Spleen (tissue), 11 donors: ENCODE data around the gene RIMS4. TPM values are rescaled to one million over a fixed set of nuclear protein-coding genes. Genes with fewer than 3 reads are reported as not detected.
A peak's percentile ranks its signal among the peaks of the same experiment; 100 is the strongest.
"Not testable (repeated sequence)": the region's sequence is repeated elsewhere in the genome, so short reads cannot be mapped to it uniquely, and the experiment has no call there.

Experiments used
- DNase-seq: peaks from one replicate; pipeline ENCODE4 v3.0.0-alpha.2; 2020
- H3K27ac ChIP-seq, 8 donors: fragments of 200-600 bp; sonication (generic) in 7 of 8; 1 replicate in 4 of 8; 2 replicates in 4 of 8; pipeline versions ENCODE4 v1.5.0 to v1.8.0; 2016 to 2021; ENCODE audit warnings: inconsistent platforms in 4 of 8, mild to moderate bottlenecking in 4 of 8, moderate library complexity in 1 of 8
- H3K27me3 ChIP-seq, 7 donors: fragments of 200-600 bp; sonication (generic) in 6 of 7; replicated peaks in 1 of 7; 1 replicate in 4 of 7; 2 replicates in 3 of 7; pipeline versions ENCODE4 v1.5.0 to v1.8.0; 2016 to 2021; ENCODE audit warnings: inconsistent platforms in 3 of 7, mild to moderate bottlenecking in 1 of 7
- H3K36me3 ChIP-seq, 6 donors: fragments of 200-600 bp; sonication (generic) in 5 of 6; 1 replicate in 4 of 6; 2 replicates in 2 of 6; pipeline versions ENCODE4 v1.5.0 to v1.8.0; 2016 to 2021; ENCODE audit warnings: inconsistent platforms in 2 of 6
- H3K4me1 ChIP-seq, 6 donors: fragments of 200-600 bp; sonication (generic) in 5 of 6; 1 replicate in 3 of 6; 2 replicates in 3 of 6; pipeline versions ENCODE4 v1.5.0 to v1.8.0; 2016 to 2021; ENCODE audit warnings: inconsistent platforms in 3 of 6
- H3K4me3 ChIP-seq, 8 donors: fragments of 200-600 bp; sonication (generic) in 7 of 8; 1 replicate in 4 of 8; 2 replicates in 4 of 8; pipeline versions ENCODE4 v1.5.0 to v1.8.0; 2016 to 2021; ENCODE audit warnings: inconsistent platforms in 4 of 8, mild to moderate bottlenecking in 4 of 8, moderate library complexity in 2 of 8
- H3K9me3 ChIP-seq, 8 donors: fragments of 200-600 bp; sonication (generic) in 7 of 8; 1 replicate in 4 of 8; 2 replicates in 4 of 8; pipeline versions ENCODE4 v1.5.0 to v1.8.0; 2016 to 2021; ENCODE audit warnings: inconsistent platforms in 4 of 8
- POLR2A ChIP-seq, 3 donors: fragments of 450-650 bp; IDR thresholded peaks; one replicate each; pipeline ENCODE4 v1.5.1; 2017; ENCODE audit warnings: antibody characterized with exemption in 3 of 3, mild to moderate bottlenecking in 1 of 3
- POLR2AphosphoS5 ChIP-seq, 3 donors: sonication (generic); formaldehyde crosslinking; IDR thresholded peaks; one replicate each; pipeline ENCODE4 v1.5.1; 2017; ENCODE audit warnings: antibody characterized with exemption in 3 of 3
- WGBS, 5 donors: extraction: QIAGEN DNeasy Blood & Tissue Kit in 3 of 5; methylation state at CpG; one replicate each; pipeline versions ENCODE4 v1.1.5 to v1.1.7; 2013 to 2018; 5-methylcytosine and 5-hydroxymethylcytosine counted together
- intact Hi-C: fragments of 100-400 bp; cut with DNase I; formaldehyde crosslinking; loops from one replicate; pipeline ENCODE4 v1.15.0; 2023; ENCODE audit warnings: low total_unique reads
- polyA plus RNA-seq, 3 donors: library from polyadenylated mRNA; stranded (reverse); fragments of 200-250 nt; gene quantifications; one replicate each; pipeline ENCODE4 v1.2.1, GENCODE V29; 2013
- total RNA-seq, 7 donors: library from RNA; depleted of rRNA in 3 of 7; stranded (reverse); fragments of >200 nt in 3 of 7; fragmentation: NEBNext Ultra II Directional in 4 of 7; extraction: Animal tissue kit (Norgen Biotek cat#: 25700) in 4 of 7; gene quantifications; one replicate each; pipeline versions ENCODE4 v1.1.0 to v1.2.1, GENCODE V29; 2016 to 2021
- TF ChIP-seq, protein P1 (sequence below), 11 experiments: fragments of 200-600 bp in 7 of 11; fragments of 450-650 bp in 4 of 11; sonication (generic) in 4 of 11; IDR thresholded peaks in 8 of 11; conservative IDR thresholded peaks in 3 of 11; 1 replicate in 7 of 11; 2 replicates in 4 of 11; pipeline versions ENCODE4 v1.4.0 to v1.8.0; 2016 to 2021; ENCODE audit warnings: antibody characterized with exemption in 11 of 11, inconsistent platforms in 4 of 11, mild to moderate bottlenecking in 1 of 11
- donor health status: healthy with polysubstance abuse.
- donor health status: DM: no; HTN: no; CAD: no; lungs with moderate emphysema.
- donor health status: DM: no; HTN: no; CAD: no.
- donor health status: Bipolar disorder and iron deficiency.
- donor health status: healthy.
- donor health status: DM: no; HTN: no; CAD: no.
- donor health status: DM: yes; HTN: yes; CAD: no.

The RIMS4 gene
- total and polyA plus RNA-seq, 10 donors, result under 0.01 to 0.02 TPM; not detected in 8

DNA sequence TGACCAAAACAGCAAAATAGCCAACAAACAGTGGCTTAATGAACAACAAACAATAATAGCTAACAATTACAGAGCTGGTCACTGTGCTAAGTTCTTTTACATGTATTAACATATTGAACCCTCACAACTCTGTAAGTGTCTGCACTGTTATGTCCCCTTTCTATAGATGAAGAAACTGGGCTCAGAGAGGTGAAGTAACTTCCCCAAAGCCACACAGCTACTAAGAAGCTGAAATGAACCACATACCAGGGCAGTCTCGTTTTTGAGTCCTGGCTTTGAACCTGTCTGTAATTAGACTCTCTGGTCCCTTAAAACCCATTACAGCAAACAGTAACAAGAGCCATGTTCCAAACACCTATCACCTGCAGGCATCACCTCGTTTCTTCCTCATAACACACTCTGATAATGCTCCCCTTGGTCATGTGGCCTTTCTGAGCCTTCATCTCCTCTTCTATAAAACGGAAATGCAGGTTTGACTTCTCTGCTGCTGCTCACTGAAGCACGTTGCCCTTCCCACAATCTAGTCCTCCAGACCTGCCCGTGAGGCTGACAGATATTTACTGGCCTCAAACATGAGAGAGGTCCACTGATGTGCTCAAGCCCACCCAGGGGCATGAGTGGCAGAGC, 41.4 kb downstream of the RIMS4 start:
- Histone ChIP-seq H3K4me1 (no peaks in the 10 kb centered on the region), H3K27ac (peak overlapping the region in 1 of 8 donors; percentile 6), H3K27me3 (peaks cover 0 to 74% (median 6%) of the 10 kb centered on the region in 7 donors), H3K4me3 (no peak overlapping the region), H3K9me3 (no peaks in the 10 kb centered on the region), H3K36me3 (no peaks in the 10 kb centered on the region)
- 38 to 49% (median 46%) methylated on average over 5 of the region's 5 CpGs for whole genome bisulfite sequencing, 5 donors
- DNase-seq, result no peak
- TF ChIP-seq, protein P1, sequence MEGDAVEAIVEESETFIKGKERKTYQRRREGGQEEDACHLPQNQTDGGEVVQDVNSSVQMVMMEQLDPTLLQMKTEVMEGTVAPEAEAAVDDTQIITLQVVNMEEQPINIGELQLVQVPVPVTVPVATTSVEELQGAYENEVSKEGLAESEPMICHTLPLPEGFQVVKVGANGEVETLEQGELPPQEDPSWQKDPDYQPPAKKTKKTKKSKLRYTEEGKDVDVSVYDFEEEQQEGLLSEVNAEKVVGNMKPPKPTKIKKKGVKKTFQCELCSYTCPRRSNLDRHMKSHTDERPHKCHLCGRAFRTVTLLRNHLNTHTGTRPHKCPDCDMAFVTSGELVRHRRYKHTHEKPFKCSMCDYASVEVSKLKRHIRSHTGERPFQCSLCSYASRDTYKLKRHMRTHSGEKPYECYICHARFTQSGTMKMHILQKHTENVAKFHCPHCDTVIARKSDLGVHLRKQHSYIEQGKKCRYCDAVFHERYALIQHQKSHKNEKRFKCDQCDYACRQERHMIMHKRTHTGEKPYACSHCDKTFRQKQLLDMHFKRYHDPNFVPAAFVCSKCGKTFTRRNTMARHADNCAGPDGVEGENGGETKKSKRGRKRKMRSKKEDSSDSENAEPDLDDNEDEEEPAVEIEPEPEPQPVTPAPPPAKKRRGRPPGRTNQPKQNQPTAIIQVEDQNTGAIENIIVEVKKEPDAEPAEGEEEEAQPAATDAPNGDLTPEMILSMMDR (IDR thresholded peaks at IDR 0.05 in 8 of 11, conservative IDR thresholded peaks at IDR 0.05 in 3 of 11), result no peak
- no peak for TF ChIP-seq POLR2AphosphoS5 (IDR thresholded peaks at IDR 0.05)
- no peak for TF ChIP-seq POLR2A (IDR thresholded peaks at IDR 0.05)
- intact Hi-C loops, result no loop called here

DNA sequence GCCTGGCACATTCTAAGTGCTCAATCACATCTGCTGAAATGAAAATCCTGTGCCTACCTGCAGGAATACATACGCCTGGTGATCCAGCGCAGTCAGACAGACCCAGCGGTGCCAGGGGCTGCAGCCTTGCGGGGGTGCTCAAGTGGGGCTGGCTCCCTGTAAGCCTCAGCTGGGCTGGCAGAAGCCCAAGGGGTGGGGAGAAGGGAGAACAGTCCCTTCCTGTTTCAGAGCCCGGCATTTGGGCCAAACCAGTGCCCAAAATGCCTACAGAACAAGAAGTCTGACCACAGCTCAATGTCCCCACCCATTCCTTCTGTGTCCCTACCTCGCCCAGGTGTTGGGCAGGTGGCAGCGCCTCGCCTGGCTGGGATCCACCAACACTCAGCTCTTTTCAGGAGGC, 42.1 kb downstream of the RIMS4 start:
- no peak overlapping the region for H3K4me3 ChIP-seq
- no peak overlapping the region for H3K27ac ChIP-seq
- no peak for TF ChIP-seq POLR2A (IDR thresholded peaks at IDR 0.05)
- no peak for TF ChIP-seq POLR2AphosphoS5 (IDR thresholded peaks at IDR 0.05)
- TF ChIP-seq, protein P1 (IDR thresholded peaks at IDR 0.05 in 8 of 11, conservative IDR thresholded peaks at IDR 0.05 in 3 of 11), result no peak
- intact Hi-C loops, result no loop called here
- H3K4me1 ChIP-seq, result no peaks in the 10 kb centered on the region
- 74 to 84% (median 79%) methylated on average over 5 to 8 of the region's 8 CpGs for WGBS, 5 donors
- no peaks in the 10 kb centered on the region for H3K36me3 ChIP-seq
- H3K9me3 ChIP-seq, result no peaks in the 10 kb centered on the region
- peaks cover 0 to 67% (median 6%) of the 10 kb centered on the region in 7 donors for H3K27me3 ChIP-seq
- DNase-seq, result peak; percentile 22

DNA sequence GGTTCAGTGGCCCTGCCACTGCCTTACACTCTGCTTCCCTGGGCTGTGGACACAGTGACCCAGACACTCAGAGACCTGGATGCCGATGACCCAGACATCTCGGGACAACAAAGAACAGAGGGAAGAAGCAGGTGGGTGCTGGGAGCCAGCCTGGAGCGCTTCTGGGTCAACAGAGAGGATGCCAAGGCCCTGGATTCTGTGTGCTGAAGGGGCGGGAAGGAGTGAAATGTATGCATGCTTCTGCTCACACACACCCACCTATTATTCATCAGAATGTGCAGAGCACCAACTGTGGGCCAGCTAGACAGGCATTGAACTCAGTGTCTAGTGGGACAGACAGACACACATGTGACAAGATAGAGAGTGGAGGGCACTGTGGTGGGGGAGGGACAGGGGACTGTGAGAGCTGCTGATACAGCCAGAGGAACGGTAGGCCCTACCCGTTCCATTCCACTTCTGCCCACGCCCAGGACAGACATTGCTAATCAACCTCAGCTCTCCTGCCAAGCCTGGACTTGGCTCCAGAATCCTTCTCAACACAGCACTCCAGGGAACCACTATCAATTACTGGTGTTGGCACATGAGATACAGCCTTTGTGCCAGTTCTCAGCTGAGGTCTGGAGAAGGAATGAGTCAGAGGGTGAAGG, 44.5 kb downstream of the RIMS4 start:
- H3K9me3 ChIP-seq, result no peaks in the 10 kb centered on the region
- intact Hi-C loops, result no loop called here
- peaks cover 0 to 43% (median 0%) of the 10 kb centered on the region in 7 donors for H3K27me3 ChIP-seq
- no peaks in the 10 kb centered on the region for H3K4me1 ChIP-seq
- WGBS, 5 donors, result 60 to 78% (median 71%) methylated on average over 7 of the region's 7 CpGs
- H3K4me3 ChIP-seq, result no peak overlapping the region
- TF ChIP-seq POLR2AphosphoS5 (IDR thresholded peaks at IDR 0.05) (no peak), POLR2A (IDR thresholded peaks at IDR 0.05) (no peak)
- peak; percentile 63 for DNase-seq
- no peak overlapping the region for H3K27ac ChIP-seq
- H3K36me3 ChIP-seq, result no peaks in the 10 kb centered on the region

DNA sequence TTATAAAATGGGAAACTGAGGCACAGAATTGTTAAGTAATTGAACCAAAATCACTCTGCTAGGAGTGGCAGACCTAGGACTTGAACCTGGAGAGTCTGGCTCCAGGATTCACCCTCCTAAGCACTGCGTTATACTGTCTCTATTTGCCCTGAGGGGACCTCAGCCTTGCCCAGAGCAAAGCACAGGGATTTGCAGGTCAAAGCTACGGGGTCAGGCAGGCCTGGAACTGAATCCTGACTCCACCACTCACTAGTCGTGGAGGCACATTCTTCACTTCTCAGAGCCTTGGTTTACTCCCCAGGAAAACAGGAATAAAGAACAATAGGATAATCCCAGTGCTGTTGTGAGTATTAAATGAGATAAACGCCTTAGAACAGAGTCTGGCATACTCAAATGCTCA, 45.3 kb downstream of the RIMS4 start:
- no peak overlapping the region for H3K27ac ChIP-seq
- H3K4me3 ChIP-seq, result no peak overlapping the region
- peak; percentile 22 for DNase-seq
- H3K4me1 ChIP-seq, result no peaks in the 10 kb centered on the region
- no peaks in the 10 kb centered on the region for H3K36me3 ChIP-seq
- WGBS, 5 donors, result 53 to 64% (median 56%) methylated on average over 4 of the region's 4 CpGs
- peaks cover 0 to 38% (median 0%) of the 10 kb centered on the region in 7 donors for H3K27me3 ChIP-seq
- intact Hi-C loops, result no loop called here
- TF ChIP-seq, protein P1 (IDR thresholded peaks at IDR 0.05 in 8 of 11, conservative IDR thresholded peaks at IDR 0.05 in 3 of 11), result no peak
- TF ChIP-seq POLR2AphosphoS5 (IDR thresholded peaks at IDR 0.05) (no peak), POLR2A (IDR thresholded peaks at IDR 0.05) (no peak)
- H3K9me3 ChIP-seq, result no peaks in the 10 kb centered on the region

GRCh38 chr20:44763798-44764197, 46.5 kb downstream of the RIMS4 start:
- H3K9me3 ChIP-seq, H3K4me1 ChIP-seq, H3K27ac ChIP-seq, DNase-seq, H3K36me3 ChIP-seq, intact Hi-C loops, H3K4me3 ChIP-seq: not testable (repeated sequence)
- peaks cover 0 to 34% (median 0%) of the 10 kb centered on the region in 7 donors for H3K27me3 ChIP-seq
- 81 to 90% (median 86%) methylated on average over 3 of the region's 3 CpGs for WGBS, 5 donors
